ENCODE data around the gene BRINP2.

Gene BRINP2

GRCh38 chr1:177171536-177172123 lies 872 bp downstream of the BRINP2 start:
- no peak for DNase-seq

GRCh38 chr1:177172272-177172671 lies 1.5 kb downstream of the BRINP2 start:
- no peak for DNase-seq

- no peak for DNase-seq
These were observed 2.1 kb downstream of the BRINP2 start for GRCh38 chr1:177172866-177173265.

- no peak for DNase-seq
These were observed 3.2 kb downstream of the BRINP2 start for GRCh38 chr1:177173976-177174375.

GRCh38 chr1:177174921-177175634 lies 4.3 kb downstream of the BRINP2 start:
- DNase-seq, result no peak

GRCh38 chr1:177181280-177181630 lies 10.5 kb downstream of the BRINP2 start:
- no peak for DNase-seq

- no peak for DNase-seq
These were observed 11.0 kb downstream of the BRINP2 start for GRCh38 chr1:177181631-177182291.

GRCh38 chr1:177183836-177184235 lies 13.1 kb downstream of the BRINP2 start:
- DNase-seq, result no peak

GRCh38 chr1:177185209-177185608 lies 14.5 kb downstream of the BRINP2 start:
- no peak for DNase-seq

GRCh38 chr1:177186639-177187038 lies 15.9 kb downstream of the BRINP2 start:
- no peak for DNase-seq

GRCh38 chr1:177190308-177190970 lies 19.7 kb downstream of the BRINP2 start:
- DNase-seq, result no peak

- DNase-seq, result no peak
These were observed 27.5 kb downstream of the BRINP2 start for GRCh38 chr1:177198243-177198642.

- no peak for DNase-seq
These were observed 29.5 kb downstream of the BRINP2 start for GRCh38 chr1:177200290-177200689.

GRCh38 chr1:177206831-177207355 lies 36.1 kb downstream of the BRINP2 start:
- DNase-seq, result no peak

- no peak for DNase-seq
These were observed 38.2 kb downstream of the BRINP2 start for GRCh38 chr1:177208920-177209319.

- peak in 1 of 2 experiments; percentile 37 for DNase-seq
These were observed 38.6 kb downstream of the BRINP2 start for GRCh38 chr1:177209357-177209756.

- DNase-seq, result no peak
These were observed 39.3 kb downstream of the BRINP2 start for GRCh38 chr1:177210071-177210470.

GRCh38 chr1:177211231-177211630 lies 40.5 kb downstream of the BRINP2 start:
- no peak for DNase-seq

GRCh38 chr1:177216587-177217202 lies 45.9 kb downstream of the BRINP2 start:
- DNase-seq, result no peak

- no peak for DNase-seq
These were observed 49.0 kb downstream of the BRINP2 start for GRCh38 chr1:177219554-177220458.

GRCh38 chr1:177223359-177223758 lies 52.6 kb downstream of the BRINP2 start:
- no peak for DNase-seq

Data from SW 1271 (cell line).